ENCODE data around the gene LMBRD2. TPM values are rescaled to one million over a fixed set of nuclear protein-coding genes. Genes with fewer than 3 reads are reported as not detected.

LMBRD2 gene
- polyA plus RNA-seq, 1 donor (not counting 4 experiments of a cell fraction or from before 2014, with no cell fraction given) = 4.7 TPM

DNA sequence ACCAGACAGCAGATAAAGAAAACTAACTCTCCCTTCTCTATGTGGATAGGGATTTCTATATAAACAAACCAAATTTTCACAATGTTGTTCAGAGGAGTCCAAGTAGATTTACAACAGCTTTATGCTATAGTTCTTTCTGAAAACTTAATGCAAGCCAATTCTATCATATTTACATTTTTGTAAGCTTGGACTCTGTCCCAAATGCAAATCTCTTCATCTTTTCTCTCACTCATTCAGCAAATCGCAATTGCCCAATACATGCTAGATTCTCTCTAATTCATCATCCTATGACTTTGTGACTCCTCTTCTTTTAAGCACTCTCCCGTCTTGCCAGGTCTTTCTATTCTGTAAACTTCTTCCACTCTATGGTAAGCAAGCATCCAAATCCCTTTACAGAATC, 45.9 kb downstream of the LMBRD2 start:
- Histone ChIP-seq H3K4me1 (ENCODE audit: control insufficient read depth, extremely low read depth, insufficient read depth, low read length) (no peaks in the 10 kb centered on the region), H3K27ac (ENCODE audit: control insufficient read depth, insufficient read depth, low read length) (no peak overlapping the region), H2AFZ (ENCODE audit: control insufficient read depth, low read length) (no peak overlapping the region), H4K20me1 (ENCODE audit: control insufficient read depth, extremely low read depth, insufficient read depth, low read length) (no peaks in the 10 kb centered on the region), H3K36me3 (ENCODE audit: control insufficient read depth in 2 of 2, extremely low read depth in 1 of 2, insufficient read depth in 2 of 2, low read length in 2 of 2) (peaks cover 3 to 8% of the 10 kb centered on the region in 2 experiments), H3K79me2 (ENCODE audit: control insufficient read depth, insufficient read depth, low read length) (no peaks in the 10 kb centered on the region), H3K9me1 (ENCODE audit: control insufficient read depth, extremely low read depth, insufficient read depth, low read length) (peaks cover 3% of the 10 kb centered on the region), H3K4me3 (ENCODE audit: control insufficient read depth in 2 of 3, extremely low read depth in 1 of 3, insufficient read depth in 2 of 3, low read depth in 1 of 3, low read length in 3 of 3) (no peak overlapping the region), H3K4me2 (ENCODE audit: control insufficient read depth, extremely low read depth, insufficient read depth, low read depth, low read length) (no peak overlapping the region), H3K27me3 (ENCODE audit: control insufficient read depth, extremely low read depth, insufficient read depth, low read length) (no peaks in the 10 kb centered on the region), H3K9ac (ENCODE audit: control insufficient read depth, extremely low read depth, insufficient read depth, low read length) (no peak overlapping the region), H3K9me3 (ENCODE audit: control insufficient read depth, low read depth, low read length) (no peaks in the 10 kb centered on the region)
- dilution Hi-C loops (cut with MboI; ENCODE audit: extremely low pct_ligation_motif_present, low sequenced_read_pairs) = no loop called here
- TF ChIP-seq, protein P1, sequence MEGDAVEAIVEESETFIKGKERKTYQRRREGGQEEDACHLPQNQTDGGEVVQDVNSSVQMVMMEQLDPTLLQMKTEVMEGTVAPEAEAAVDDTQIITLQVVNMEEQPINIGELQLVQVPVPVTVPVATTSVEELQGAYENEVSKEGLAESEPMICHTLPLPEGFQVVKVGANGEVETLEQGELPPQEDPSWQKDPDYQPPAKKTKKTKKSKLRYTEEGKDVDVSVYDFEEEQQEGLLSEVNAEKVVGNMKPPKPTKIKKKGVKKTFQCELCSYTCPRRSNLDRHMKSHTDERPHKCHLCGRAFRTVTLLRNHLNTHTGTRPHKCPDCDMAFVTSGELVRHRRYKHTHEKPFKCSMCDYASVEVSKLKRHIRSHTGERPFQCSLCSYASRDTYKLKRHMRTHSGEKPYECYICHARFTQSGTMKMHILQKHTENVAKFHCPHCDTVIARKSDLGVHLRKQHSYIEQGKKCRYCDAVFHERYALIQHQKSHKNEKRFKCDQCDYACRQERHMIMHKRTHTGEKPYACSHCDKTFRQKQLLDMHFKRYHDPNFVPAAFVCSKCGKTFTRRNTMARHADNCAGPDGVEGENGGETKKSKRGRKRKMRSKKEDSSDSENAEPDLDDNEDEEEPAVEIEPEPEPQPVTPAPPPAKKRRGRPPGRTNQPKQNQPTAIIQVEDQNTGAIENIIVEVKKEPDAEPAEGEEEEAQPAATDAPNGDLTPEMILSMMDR (optimal IDR thresholded peaks at IDR 0.05 in 1 of 3, IDR thresholded peaks at IDR 0.05 in 1 of 3, conservative IDR thresholded peaks at IDR 0.05 in 1 of 3; ENCODE audit: extremely low read depth in 1 of 3, insufficient read depth in 2 of 3, low read length in 3 of 3) = no peak
- no peak for TF ChIP-seq EZH2 (IDR thresholded peaks at IDR 0.05; ENCODE audit: low read length)
- no peak for DNase-seq (ENCODE audit: low read depth, low spot score)
- FAIRE-seq = no peak

DNA sequence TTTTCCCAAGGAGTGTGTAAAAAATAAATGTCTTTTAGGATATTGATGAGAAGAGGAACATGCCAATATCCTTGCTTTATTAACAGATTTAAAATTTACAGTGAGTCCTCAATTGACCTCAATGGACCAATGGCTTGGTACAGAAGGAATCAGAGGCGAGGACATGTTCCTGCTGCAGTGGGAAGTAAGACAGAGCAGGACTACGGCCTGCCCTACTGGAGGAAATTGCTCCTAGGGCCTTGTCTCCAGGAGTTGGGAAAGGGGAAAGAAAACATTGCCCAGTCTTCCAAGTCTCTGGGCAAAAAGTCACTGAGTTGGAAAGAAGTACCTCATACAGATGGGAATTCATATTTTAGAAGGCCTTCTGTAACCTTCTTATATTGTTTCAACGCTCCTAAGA, 51.9 kb downstream of the LMBRD2 start:
- TF ChIP-seq, protein P1 (optimal IDR thresholded peaks at IDR 0.05 in 1 of 3, IDR thresholded peaks at IDR 0.05 in 1 of 3, conservative IDR thresholded peaks at IDR 0.05 in 1 of 3; ENCODE audit: extremely low read depth in 1 of 3, insufficient read depth in 2 of 3, low read length in 3 of 3) = no peak
- no peak for TF ChIP-seq EZH2 (IDR thresholded peaks at IDR 0.05; ENCODE audit: low read length)
- dilution Hi-C loops (cut with MboI; ENCODE audit: extremely low pct_ligation_motif_present, low sequenced_read_pairs) = no loop called here
- FAIRE-seq = no peak
- Histone ChIP-seq H3K9me1 (ENCODE audit: control insufficient read depth, extremely low read depth, insufficient read depth, low read length) (no peaks in the 10 kb centered on the region), H4K20me1 (ENCODE audit: control insufficient read depth, extremely low read depth, insufficient read depth, low read length) (no peaks in the 10 kb centered on the region), H3K9ac (ENCODE audit: control insufficient read depth, extremely low read depth, insufficient read depth, low read length) (no peak overlapping the region), H3K27me3 (ENCODE audit: control insufficient read depth, extremely low read depth, insufficient read depth, low read length) (no peaks in the 10 kb centered on the region), H3K4me1 (ENCODE audit: control insufficient read depth, extremely low read depth, insufficient read depth, low read length) (no peaks in the 10 kb centered on the region), H3K27ac (ENCODE audit: control insufficient read depth, insufficient read depth, low read length) (no peak overlapping the region), H3K9me3 (ENCODE audit: control insufficient read depth, low read depth, low read length) (no peaks in the 10 kb centered on the region), H3K79me2 (ENCODE audit: control insufficient read depth, insufficient read depth, low read length) (no peaks in the 10 kb centered on the region), H3K4me2 (ENCODE audit: control insufficient read depth, extremely low read depth, insufficient read depth, low read depth, low read length) (no peak overlapping the region), H3K4me3 (ENCODE audit: control insufficient read depth in 2 of 3, extremely low read depth in 1 of 3, insufficient read depth in 2 of 3, low read depth in 1 of 3, low read length in 3 of 3) (no peak overlapping the region), H2AFZ (ENCODE audit: control insufficient read depth, low read length) (no peak overlapping the region), H3K36me3 (ENCODE audit: control insufficient read depth in 2 of 2, extremely low read depth in 1 of 2, insufficient read depth in 2 of 2, low read length in 2 of 2) (no peaks in the 10 kb centered on the region)
- DNase-seq (ENCODE audit: low read depth, low spot score) = no peak

Measured in keratinocyte (primary cell).